T-cell (primary cell): Measurements from ENCODE around the gene LRRC37A. TPM values are rescaled to one million over a fixed set of nuclear protein-coding genes. Genes with fewer than 3 reads are reported as not detected.
"Not testable (repeated sequence)": the region's sequence is repeated elsewhere in the genome, so short reads cannot be mapped to it uniquely, and the experiment has no call there.

ENCODE experiments used
- ATAC-seq, 4 experiments: fragments of 200-7000 bp in 3 of 4; fragments of 150-1000 bp in 1 of 4; cut with Tn5 transposase; replicated peaks in 1 of 4; 1 replicate in 3 of 4; 2 replicates in 1 of 4; pipeline ENCODE4 v1.10.0; 2021; ENCODE audit warnings: moderate library complexity in 3 of 4, mild to moderate bottlenecking in 2 of 4, moderate number of reproducible peaks in 1 of 4
- CTCF ChIA-PET, 2 donors: fragments of 300-600 bp; sonication (Branson Sonifier 250); formaldehyde crosslinking; loops; one replicate each; lab custom pipeline; 2022; ENCODE audit warnings: antibody characterized with exemption in 2 of 2; lab: Charles Lee
- POLR2A ChIA-PET, 2 donors: fragments of 300-600 bp; sonication (Branson Sonifier 250); formaldehyde crosslinking; loops; one replicate each; lab custom pipeline; 2022; ENCODE audit warnings: antibody characterized with exemption in 2 of 2; lab: Charles Lee
- DNase-seq, 35 experiments: peaks; one replicate each; pipeline versions ENCODE4 v3.0.0 to v3.0.0-alpha.2; 2013 to 2023
- H3K27ac ChIP-seq: one replicate; pipeline ENCODE4 v1.5.1; 2013; ENCODE audit warnings: low read length
- H3K27me3 ChIP-seq, 2 experiments: replicated peaks in 1 of 2; 1 replicate in 1 of 2; 2 replicates in 1 of 2; pipeline versions ENCODE4 v1.6.1 to v1.7.0; 2013; ENCODE audit warnings: low read length in 1 of 2, mixed read lengths in 1 of 2; ENCODE audit not compliant: control insufficient read depth in 2 of 2, insufficient read depth in 2 of 2; ENCODE audit errors: extremely low read depth in 1 of 2
- H3K36me3 ChIP-seq, 2 donors: 1 replicate in 1 of 2; 2 replicates in 1 of 2; pipeline versions ENCODE4 v1.6.1 to v1.7.0; 2013; ENCODE audit warnings: low read length in 1 of 2; ENCODE audit not compliant: control insufficient read depth in 2 of 2, insufficient read depth in 1 of 2; ENCODE audit errors: extremely low read depth in 1 of 2
- H3K4me1 ChIP-seq, 2 experiments: 1 replicate in 1 of 2; 2 replicates in 1 of 2; pipeline versions ENCODE4 v1.6.1 to v1.7.0; 2013; ENCODE audit warnings: low read length in 2 of 2, mixed read lengths in 1 of 2; ENCODE audit not compliant: insufficient read depth in 2 of 2, control insufficient read depth in 1 of 2; ENCODE audit errors: extremely low read depth in 1 of 2
- H3K4me3 ChIP-seq, 2 donors: 1 replicate in 1 of 2; 2 replicates in 1 of 2; pipeline versions ENCODE4 v1.5.1 to v1.7.0; 2013; ENCODE audit warnings: mild to moderate bottlenecking in 2 of 2, low read length in 1 of 2, moderate library complexity in 1 of 2; ENCODE audit not compliant: control insufficient read depth in 1 of 2; ENCODE audit errors: extremely low read depth in 1 of 2
- H3K9me3 ChIP-seq: 2 replicates; pipeline ENCODE4 v1.7.0; 2013
- H3K27ac Mint-ChIP-seq, 2 donors: one replicate each; pipeline ENCODE4 v1.8.0; 2020 to 2021; ENCODE audit warnings: mild to moderate bottlenecking in 2 of 2, mixed read lengths in 2 of 2
- H3K27me3 Mint-ChIP-seq, 2 donors: one replicate each; pipeline ENCODE4 v1.8.0; 2021 to 2022; ENCODE audit warnings: mixed read lengths in 2 of 2
- H3K36me3 Mint-ChIP-seq: one replicate; pipeline ENCODE4 v1.8.0; 2021; ENCODE audit warnings: mixed read lengths
- H3K4me1 Mint-ChIP-seq, 3 donors: one replicate each; pipeline ENCODE4 v1.8.0; 2020 to 2022; ENCODE audit warnings: mixed read lengths in 3 of 3, mild to moderate bottlenecking in 1 of 3
- H3K4me3 Mint-ChIP-seq, 3 donors: one replicate each; pipeline ENCODE4 v1.8.0; 2020 to 2022; ENCODE audit warnings: mild to moderate bottlenecking in 3 of 3, mixed read lengths in 3 of 3, moderate library complexity in 3 of 3
- H3K9me3 Mint-ChIP-seq, 3 donors: one replicate each; pipeline ENCODE4 v1.8.0; 2020 to 2022; ENCODE audit warnings: mixed read lengths in 3 of 3
- WGBS: methylation state at CpG from one replicate; pipeline ENCODE4 v1.1.5; 2013; ENCODE audit warnings: missing lambda C conversion rate; ENCODE audit not compliant: insufficient coverage; 5-methylcytosine and 5-hydroxymethylcytosine counted together
- total RNA-seq, 35 experiments: library from RNA in 6 of 35; stranded (reverse) in 6 of 35; fragments of 120-200 nt in 1 of 35; gene quantifications; one replicate each; pipeline versions ENCODE4 v1.2.1 to v1.2.4 and lab custom pipeline; 2013 to 2026

Gene LRRC37A
- total RNA-seq, 5 donors from 2014 or later (not counting 1 experiment from before 2014, with no cell fraction given): 1.9 to 26.9 (median 4.5) TPM

DNA sequence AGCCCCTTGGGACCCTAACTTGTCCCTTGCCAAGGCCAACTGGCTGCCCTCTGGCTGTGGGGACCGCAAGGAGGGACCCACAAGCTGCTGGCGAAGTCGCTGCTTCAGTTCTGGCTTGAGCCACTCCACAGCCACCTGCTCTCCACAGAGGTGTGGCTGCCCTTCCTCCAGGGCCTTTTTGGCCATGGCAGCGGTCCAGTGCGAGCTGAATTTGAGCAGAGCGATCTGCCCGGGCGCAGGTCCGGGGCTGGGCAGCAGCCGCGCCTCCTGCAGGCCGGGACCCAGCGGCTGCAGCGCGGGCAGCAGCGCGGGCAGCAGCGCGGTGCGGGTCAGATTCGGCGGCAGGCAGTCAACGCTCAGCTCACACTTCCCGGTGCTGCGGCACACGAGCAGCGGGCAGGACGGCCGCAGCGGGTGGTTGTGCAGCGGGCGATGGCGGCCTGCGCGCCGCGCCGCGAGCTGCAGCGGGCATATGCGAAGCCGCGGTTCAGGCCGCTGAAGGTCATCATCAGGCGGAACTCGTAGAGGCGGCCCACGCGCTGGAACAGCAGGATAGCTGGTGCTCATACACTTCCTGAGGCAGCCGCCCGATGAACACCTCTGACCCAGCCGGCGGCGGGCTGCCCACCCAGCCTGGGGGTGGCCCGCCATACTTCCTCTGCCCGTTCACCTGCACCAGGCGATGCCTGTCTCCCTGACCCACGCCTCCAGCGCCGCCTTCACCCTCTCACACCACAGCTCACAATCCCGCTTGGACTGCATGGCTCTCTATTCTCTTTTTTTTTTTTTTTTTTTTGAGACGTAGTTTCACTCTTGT lies 34.9 kb upstream of the LRRC37A start:
- not testable (repeated sequence) for H3K27ac ChIP-seq

DNA sequence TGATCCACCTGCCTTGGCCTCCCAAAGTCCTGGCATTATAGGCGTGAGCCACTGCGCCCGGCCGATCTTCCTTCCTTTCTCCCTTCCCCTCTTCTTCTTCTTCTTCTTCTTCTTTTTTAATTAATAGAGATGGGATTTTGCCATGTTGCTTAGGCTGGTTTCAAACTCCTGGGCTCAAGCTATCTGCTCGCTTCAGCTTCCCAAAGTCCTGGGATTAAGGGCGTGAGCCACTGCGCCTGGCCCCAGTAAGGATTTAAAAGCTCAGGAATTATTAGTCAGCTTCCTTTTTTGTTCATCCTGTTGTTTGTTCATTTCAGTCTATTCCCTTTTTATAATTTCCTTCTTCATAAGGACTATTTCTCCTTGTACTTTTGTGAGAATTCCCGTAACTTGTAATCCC lies 32.7 kb upstream of the LRRC37A start:
- ATAC-seq: no peak
- ChIA-PET POLR2A (no interaction called here), CTCF (interaction anchor here in 1 of 2 donors (0.6 kb wide), 1 partner anchor 656 kb away, joined by 5 read pairs; no protein-coding TSS in a partner anchor)
- Histone ChIP-seq H3K27me3 (peaks cover 0 to 2% of the 10 kb centered on the region in 2 experiments), H3K4me3 (no peak overlapping the region), H3K27ac (no peak overlapping the region), H3K4me1 (peaks cover 18 to 34% of the 10 kb centered on the region in 2 experiments), H3K9me3 (no peaks in the 10 kb centered on the region), H3K36me3 (no peaks in the 10 kb centered on the region)
- DNase-seq: no peak
- Mint-ChIP-seq H3K27ac (peak overlapping the region in 1 of 2 donors; percentile 31), H3K36me3 (no peaks in the 10 kb centered on the region), H3K27me3 (peaks cover 0 to 10% of the 10 kb centered on the region in 2 donors), H3K9me3 (no peaks in the 10 kb centered on the region), H3K4me1 (peaks cover 29 to 37% (median 36%) of the 10 kb centered on the region in 3 donors), H3K4me3 (peak overlapping the region in 1 of 3 donors; percentile 0)
- no CpG with 5 or more reads among the region's 8 CpGs for WGBS

More for the DNA sequence above, 34.9 kb upstream of the LRRC37A start:
- H3K27me3 Mint-ChIP-seq, H3K27ac Mint-ChIP-seq, H3K27me3 ChIP-seq, H3K9me3 Mint-ChIP-seq, H3K36me3 ChIP-seq, H3K36me3 Mint-ChIP-seq, H3K9me3 ChIP-seq: not testable (repeated sequence)
- peaks cover 15 to 23% (median 19%) of the 10 kb centered on the region in 3 donors for H3K4me1 Mint-ChIP-seq
- DNase-seq (peak in 1 of 35 experiments; percentile 20), ATAC-seq (peak; percentile 56 to 75 (median 66))
- 5% methylated on average over 16 of the region's 62 CpGs for WGBS
- Histone ChIP-seq H3K4me3 (peak overlapping the region in 1 of 2 donors; percentile 43), H3K4me1 (peaks cover 10 to 19% of the 10 kb centered on the region in 2 experiments)
- ChIA-PET POLR2A (interaction anchor here in 1 of 2 donors (0.7 kb wide), 1 partner anchor 674 kb away, joined by 15 read pairs; no protein-coding TSS in a partner anchor), CTCF (interaction anchor here in 1 of 2 donors (0.6 kb wide), 1 partner anchor 509 kb away, joined by 3 read pairs; no protein-coding TSS in a partner anchor)
- H3K4me3 Mint-ChIP-seq: peak overlapping the region; percentile 79 to 84 (median 83)

DNA sequence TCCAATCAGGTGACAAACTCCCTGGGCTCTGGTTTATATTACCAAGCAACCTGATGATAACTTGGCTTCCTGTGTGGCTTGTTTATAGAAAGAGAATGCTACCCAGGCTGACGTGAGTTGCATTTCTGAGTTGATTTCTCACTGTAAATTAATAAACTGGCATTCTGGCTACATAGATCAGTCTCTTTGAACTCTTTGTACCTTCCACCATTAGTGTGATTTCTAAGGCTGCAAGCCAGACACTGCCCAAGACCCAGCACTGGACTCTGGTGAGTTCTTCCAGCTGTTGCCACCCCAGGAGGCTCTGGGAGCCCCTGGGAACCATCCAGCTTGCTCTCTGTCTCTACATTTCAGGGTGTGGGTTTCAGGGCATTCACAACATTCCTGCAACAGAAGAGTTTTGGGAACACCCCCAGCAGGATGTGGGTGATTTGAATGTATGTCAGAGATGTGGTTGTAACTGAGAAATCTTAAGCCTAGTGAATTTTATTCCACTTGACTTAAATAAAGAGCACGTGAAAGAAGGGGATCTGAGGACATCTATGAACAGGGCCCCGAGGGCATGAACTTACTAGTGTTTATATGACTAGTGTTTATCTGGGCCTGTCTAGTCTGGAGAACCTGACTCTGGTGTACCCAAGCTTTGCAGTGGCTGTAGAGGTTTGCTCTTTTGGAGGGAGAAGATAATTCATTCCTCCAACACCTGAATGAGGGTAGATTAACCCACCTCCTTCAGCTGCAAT lies 30.3 kb upstream of the LRRC37A start:
- Histone ChIP-seq H3K9me3 (no peaks in the 10 kb centered on the region), H3K27me3 (peaks cover 0 to 2% of the 10 kb centered on the region in 2 experiments), H3K4me3 (no peak overlapping the region), H3K4me1 (peaks cover 18 to 40% of the 10 kb centered on the region in 2 experiments), H3K27ac (peak overlapping the region; percentile 76), H3K36me3 (no peaks in the 10 kb centered on the region)
- Mint-ChIP-seq H3K9me3 (no peaks in the 10 kb centered on the region), H3K4me1 (peaks cover 33 to 44% (median 40%) of the 10 kb centered on the region in 3 donors), H3K27me3 (peaks cover 0 to 10% of the 10 kb centered on the region in 2 donors), H3K36me3 (no peaks in the 10 kb centered on the region), H3K27ac (peak overlapping the region; percentile 95 to 96), H3K4me3 (peak overlapping the region; percentile 51 to 90 (median 52))
- ChIA-PET CTCF (interaction anchor here in 1 of 2 donors (0.6 kb wide), 1 partner anchor 1485 kb away, joined by 3 read pairs; no protein-coding TSS in a partner anchor), POLR2A (no interaction called here)
- ATAC-seq (peak in 1 of 4 experiments; percentile 51), DNase-seq (peak in 30 of 35 experiments; percentile 10 to 71 (median 48))
- WGBS: no CpG with 5 or more reads among the region's 3 CpGs

- ATAC-seq (peak in 1 of 4 experiments; percentile 10), DNase-seq (peak in 7 of 35 experiments; percentile 4 to 26 (median 14))
- Mint-ChIP-seq H3K4me1 (peaks cover 29 to 38% (median 33%) of the 10 kb centered on the region in 3 donors), H3K27ac (peak overlapping the region; percentile 93 to 96), H3K4me3 (peak overlapping the region; percentile 81 to 90 (median 83))
- CTCF ChIA-PET: interaction anchor here in 1 of 2 donors (0.6 to 0.7 kb wide), 3 partner anchors 53 to 949 kb away, joined by 3 to 7 read pairs (median 3); no protein-coding TSS in a partner anchor
- H3K9me3 Mint-ChIP-seq, H3K27me3 ChIP-seq, H3K9me3 ChIP-seq, H3K36me3 Mint-ChIP-seq, H3K36me3 ChIP-seq, H3K27me3 Mint-ChIP-seq, POLR2A ChIA-PET: not testable (repeated sequence)
- WGBS: 52% methylated on average over 17 of the region's 21 CpGs
- Histone ChIP-seq H3K4me1 (peaks cover 18 to 37% of the 10 kb centered on the region in 2 experiments), H3K4me3 (peak overlapping the region; percentile 51 to 70), H3K27ac (peak overlapping the region; percentile 81)
These were observed 28.8 kb upstream of the LRRC37A start for GRCh38 chr17:46266063-46266655.

- POLR2A ChIA-PET: interaction anchor here in 1 of 2 donors (0.6 kb wide), 1 partner anchor 247 kb away, joined by 5 read pairs; no protein-coding TSS in a partner anchor
- peaks cover 0 to 2% of the 10 kb centered on the region in 2 experiments for H3K27me3 ChIP-seq
- DNase-seq (peak; percentile 48 to 93 (median 71)), ATAC-seq (peak; percentile 77 to 92 (median 88))
- no peaks in the 10 kb centered on the region for H3K9me3 ChIP-seq
- WGBS: under 1% methylated on average over 111 of the region's 116 CpGs
- H3K4me3 Mint-ChIP-seq: peak overlapping the region; percentile 88 to 90 (median 90)
- H3K4me1 ChIP-seq: peaks cover 18 to 37% of the 10 kb centered on the region in 2 experiments
- peak overlapping the region; percentile 93 to 96 for H3K27ac Mint-ChIP-seq
- peak overlapping the region; percentile 81 for H3K27ac ChIP-seq
- H3K4me1 Mint-ChIP-seq: peaks cover 29 to 38% (median 33%) of the 10 kb centered on the region in 3 donors
- H3K36me3 Mint-ChIP-seq: no peaks in the 10 kb centered on the region
- no peaks in the 10 kb centered on the region for H3K36me3 ChIP-seq
- peak overlapping the region; percentile 70 to 91 for H3K4me3 ChIP-seq
- no peaks in the 10 kb centered on the region for H3K9me3 Mint-ChIP-seq
- H3K27me3 Mint-ChIP-seq: peaks cover 0 to 7% of the 10 kb centered on the region in 2 donors
- CTCF ChIA-PET: interaction anchor here in 1 of 2 donors (0.6 to 0.9 kb wide), 3 partner anchors 20 to 121 kb away, joined by 3 to 4 read pairs (median 3); no protein-coding TSS in a partner anchor
These were observed 28.0 kb upstream of the LRRC37A start for GRCh38 chr17:46266656-46267544.
